Neuronal stem cell (in vitro differentiated cells): ENCODE data around the gene AUP1.
A peak's percentile ranks its signal among the peaks of the same experiment; 100 is the strongest.

Experiments used
- DNase-seq: peaks from one replicate; pipeline ENCODE4 v3.0.0-alpha.2; 2013; ENCODE audit warnings: low spot score
- H2AFZ ChIP-seq: one replicate; pipeline ENCODE4 v1.6.1; 2013; ENCODE audit warnings: mild to moderate bottlenecking, low read length, inconsistent platforms
- H2AK5ac ChIP-seq: 2 replicates; pipeline ENCODE4 v1.6.1; 2013; ENCODE audit warnings: low read depth, mild to moderate bottlenecking, inconsistent platforms, low read length, moderate library complexity, mixed read lengths
- H2BK120ac ChIP-seq: 2 replicates; pipeline ENCODE4 v1.6.1; 2013; ENCODE audit warnings: low read depth, mild to moderate bottlenecking, inconsistent platforms, low read length, moderate library complexity, mixed read lengths
- H2BK12ac ChIP-seq: one replicate; pipeline ENCODE4 v1.6.1; 2013; ENCODE audit warnings: low read length, inconsistent platforms
- H2BK15ac ChIP-seq: 2 replicates; pipeline ENCODE4 v1.6.1; 2013; ENCODE audit warnings: mild to moderate bottlenecking, low read length, inconsistent platforms, mixed read lengths
- H2BK5ac ChIP-seq: one replicate; pipeline ENCODE4 v1.6.1; 2013; ENCODE audit warnings: inconsistent platforms, mild to moderate bottlenecking, low read length, moderate library complexity
- H3K14ac ChIP-seq: one replicate; pipeline ENCODE4 v1.6.1; 2013; ENCODE audit warnings: low read length, inconsistent platforms
- H3K18ac ChIP-seq: 2 replicates; pipeline ENCODE4 v1.6.1; 2013; ENCODE audit warnings: low read length, inconsistent platforms
- H3K23ac ChIP-seq: 2 replicates; pipeline ENCODE4 v1.6.1; 2013; ENCODE audit warnings: low read depth, mild to moderate bottlenecking, mixed read lengths, low read length, inconsistent platforms; ENCODE audit not compliant: poor library complexity
- H3K27ac ChIP-seq: replicated peaks from 3 replicates; pipeline ENCODE4 v1.5.1; 2013; ENCODE audit warnings: low read length, inconsistent platforms
- H3K27me3 ChIP-seq, 3 experiments: 2 replicates each; pipeline ENCODE4 v1.6.1; 2013; ENCODE audit warnings: low read length in 3 of 3, mild to moderate bottlenecking in 2 of 3, inconsistent platforms in 1 of 3, low read depth in 1 of 3, mixed read lengths in 1 of 3, moderate library complexity in 1 of 3; ENCODE audit not compliant: control insufficient read depth in 3 of 3, insufficient read depth in 3 of 3
- H3K36me3 ChIP-seq, 2 donors: replicated peaks in 1 of 2; 2 replicates each; pipeline ENCODE4 v1.6.1; 2013; ENCODE audit warnings: low read length in 2 of 2; ENCODE audit not compliant: control insufficient read depth in 2 of 2, insufficient read depth in 2 of 2
- H3K4ac ChIP-seq: 2 replicates; pipeline ENCODE4 v1.6.1; 2013; ENCODE audit warnings: inconsistent platforms, mild to moderate bottlenecking, low read length, moderate library complexity
- H3K4me1 ChIP-seq, 2 donors: 1 replicate in 1 of 2; 2 replicates in 1 of 2; pipeline ENCODE4 v1.6.1; 2013; ENCODE audit warnings: low read length in 2 of 2, low read depth in 1 of 2; ENCODE audit not compliant: control insufficient read depth in 2 of 2, insufficient read depth in 1 of 2
- H3K4me2 ChIP-seq: one replicate; pipeline ENCODE4 v1.6.1; 2013; ENCODE audit warnings: mild to moderate bottlenecking, low read length, inconsistent platforms; ENCODE audit not compliant: insufficient read depth, poor library complexity, severe bottlenecking
- H3K4me3 ChIP-seq, 2 donors: 2 replicates each; pipeline ENCODE4 v1.5.1; 2013; ENCODE audit warnings: low read length in 2 of 2, mild to moderate bottlenecking in 2 of 2, inconsistent platforms in 1 of 2, moderate library complexity in 1 of 2
- H3K79me1 ChIP-seq: one replicate; pipeline ENCODE4 v1.6.1; 2013; ENCODE audit warnings: low read depth, mild to moderate bottlenecking, inconsistent platforms, low read length, moderate library complexity
- H3K9ac ChIP-seq: one replicate; pipeline ENCODE4 v1.6.1; 2013; ENCODE audit warnings: mild to moderate bottlenecking, low read depth, low read length, inconsistent platforms; ENCODE audit not compliant: poor library complexity
- H3K9me3 ChIP-seq, 2 donors: replicated peaks in 1 of 2; 2 replicates each; pipeline versions ENCODE3 to v1.6.1; 2013; ENCODE audit warnings: low read length in 2 of 2, mild to moderate bottlenecking in 2 of 2, inconsistent platforms in 1 of 2, low read depth in 1 of 2, mixed read lengths in 1 of 2, moderate library complexity in 1 of 2; ENCODE audit not compliant: control insufficient read depth in 2 of 2, insufficient read depth in 1 of 2
- H4K8ac ChIP-seq: one replicate; pipeline ENCODE4 v1.6.1; 2013; ENCODE audit warnings: low read depth, mild to moderate bottlenecking, inconsistent platforms, low read length, moderate library complexity
- H4K91ac ChIP-seq: one replicate; pipeline ENCODE4 v1.6.1; 2013; ENCODE audit warnings: low read length, low read depth, mild to moderate bottlenecking, inconsistent platforms; ENCODE audit not compliant: poor library complexity
- WGBS, 2 donors: extraction: QIAGEN DNeasy Blood & Tissue Kit; methylation state at CpG; one replicate each; pipeline ENCODE4 v1.1.7; 2013; ENCODE audit warnings: missing lambda C conversion rate in 2 of 2, mixed read lengths in 1 of 2; ENCODE audit not compliant: insufficient read length in 2 of 2, insufficient replicate concordance in 1 of 2; ENCODE audit errors: extremely low coverage in 2 of 2; 5-methylcytosine and 5-hydroxymethylcytosine counted together

The AUP1 gene

DNA sequence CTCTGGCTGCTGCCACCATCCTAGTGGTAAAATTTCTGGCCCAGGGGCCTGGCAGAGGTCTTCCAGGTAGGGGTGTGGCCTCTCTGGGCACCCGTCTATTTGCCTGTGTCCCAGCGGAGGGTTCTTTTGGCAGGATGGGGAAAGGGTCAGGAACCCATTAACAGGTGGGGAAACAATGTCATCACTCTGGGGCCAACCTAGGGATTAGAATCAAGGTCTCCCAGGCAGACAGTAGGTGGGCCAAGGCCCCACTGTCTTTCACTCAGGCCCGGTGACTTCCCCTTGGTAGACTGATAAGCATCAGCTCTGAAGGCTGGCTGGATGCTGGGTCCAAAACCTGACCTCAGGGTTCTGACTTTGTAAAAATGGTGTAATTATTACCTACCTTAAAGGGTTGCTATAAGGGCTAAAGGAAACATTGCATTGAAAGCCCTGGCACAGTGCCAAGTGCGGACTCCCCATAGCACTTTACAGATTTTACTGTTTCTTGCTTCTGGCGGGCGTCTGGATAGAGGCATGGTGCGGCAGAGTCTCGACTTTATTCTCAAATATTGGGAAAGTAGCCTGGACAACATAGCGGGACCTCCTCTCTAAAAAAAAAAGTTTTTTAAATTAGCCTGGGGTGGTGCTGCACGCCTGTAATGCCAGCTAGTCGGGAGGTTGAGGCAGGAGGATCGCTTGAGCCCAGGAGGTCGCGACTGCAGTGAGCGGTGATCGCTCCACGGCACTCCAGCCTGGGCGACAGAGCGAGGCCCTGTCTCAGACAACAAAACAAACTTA is 32.3 kb downstream of the AUP1 start:
- H2BK15ac ChIP-seq = no peak overlapping the region
- peaks cover 15 to 16% of the 10 kb centered on the region in 2 donors for H3K4me1 ChIP-seq
- H2BK5ac ChIP-seq = no peak overlapping the region
- no peak overlapping the region for H2AK5ac ChIP-seq
- H3K4me3 ChIP-seq = peak overlapping the region; percentile 41 to 74
- peaks cover 13 to 24% of the 10 kb centered on the region in 2 donors for H3K36me3 ChIP-seq
- H3K79me1 ChIP-seq = no peaks in the 10 kb centered on the region
- H3K4ac ChIP-seq = no peak overlapping the region
- H3K14ac ChIP-seq = no peak overlapping the region
- H2BK12ac ChIP-seq = no peak overlapping the region
- H2BK120ac ChIP-seq = no peak overlapping the region
- WGBS, 2 donors = no CpG with 5 or more reads among the region's 19 CpGs
- no peak overlapping the region for H3K27ac ChIP-seq
- H3K23ac ChIP-seq = no peak overlapping the region
- no peaks in the 10 kb centered on the region for H3K9me3 ChIP-seq
- H3K9ac ChIP-seq = no peak overlapping the region
- H3K27me3 ChIP-seq = peaks cover 45 to 67% (median 62%) of the 10 kb centered on the region in 3 experiments
- H3K18ac ChIP-seq = no peak overlapping the region
- H4K8ac ChIP-seq = no peak overlapping the region
- peak overlapping the region; percentile 82 for H3K4me2 ChIP-seq
- H4K91ac ChIP-seq = no peak overlapping the region
- DNase-seq = no peak
- H2AFZ ChIP-seq = peak overlapping the region; percentile 85

GRCh38 chr2:74495440-74495839 is 34.1 kb downstream of the AUP1 start:
- Histone ChIP-seq H4K91ac (no peak overlapping the region), H3K4me2 (no peak overlapping the region), H2BK15ac (no peak overlapping the region), H2AK5ac (no peak overlapping the region), H3K79me1 (no peaks in the 10 kb centered on the region), H3K23ac (no peak overlapping the region), H2BK5ac (no peak overlapping the region), H3K27ac (no peak overlapping the region), H3K27me3 (peaks cover 30 to 50% (median 44%) of the 10 kb centered on the region in 3 experiments), H2AFZ (no peak overlapping the region), H3K36me3 (peaks cover 29 to 41% of the 10 kb centered on the region in 2 donors), H4K8ac (no peak overlapping the region), H3K4me1 (peaks cover 13 to 15% of the 10 kb centered on the region in 2 donors), H3K14ac (no peak overlapping the region), H3K18ac (no peak overlapping the region), H3K4ac (no peak overlapping the region), H2BK120ac (no peak overlapping the region), H3K4me3 (no peak overlapping the region), H2BK12ac (no peak overlapping the region), H3K9me3 (no peaks in the 10 kb centered on the region), H3K9ac (no peak overlapping the region)
- WGBS, 2 donors = no CpG with 5 or more reads among the region's 1 CpG
- DNase-seq = no peak

- Histone ChIP-seq H2AFZ (no peak overlapping the region), H3K9ac (no peak overlapping the region), H3K23ac (no peak overlapping the region), H2AK5ac (no peak overlapping the region), H3K79me1 (no peaks in the 10 kb centered on the region), H3K18ac (no peak overlapping the region), H3K36me3 (peaks cover 30 to 46% of the 10 kb centered on the region in 2 donors), H3K4me1 (peaks cover 8 to 9% of the 10 kb centered on the region in 2 donors), H2BK15ac (no peak overlapping the region), H3K4me3 (no peak overlapping the region), H2BK120ac (no peak overlapping the region), H2BK12ac (no peak overlapping the region), H4K8ac (no peak overlapping the region), H3K4me2 (no peak overlapping the region), H4K91ac (no peak overlapping the region), H3K27me3 (peaks cover 13 to 31% (median 25%) of the 10 kb centered on the region in 3 experiments), H3K4ac (no peak overlapping the region), H3K14ac (no peak overlapping the region), H3K9me3 (no peaks in the 10 kb centered on the region), H3K27ac (no peak overlapping the region), H2BK5ac (no peak overlapping the region)
- DNase-seq = no peak
- WGBS, 2 donors = no CpG with 5 or more reads among the region's 3 CpGs
These were observed 36.0 kb downstream of the AUP1 start for GRCh38 chr2:74493546-74493945.

DNA sequence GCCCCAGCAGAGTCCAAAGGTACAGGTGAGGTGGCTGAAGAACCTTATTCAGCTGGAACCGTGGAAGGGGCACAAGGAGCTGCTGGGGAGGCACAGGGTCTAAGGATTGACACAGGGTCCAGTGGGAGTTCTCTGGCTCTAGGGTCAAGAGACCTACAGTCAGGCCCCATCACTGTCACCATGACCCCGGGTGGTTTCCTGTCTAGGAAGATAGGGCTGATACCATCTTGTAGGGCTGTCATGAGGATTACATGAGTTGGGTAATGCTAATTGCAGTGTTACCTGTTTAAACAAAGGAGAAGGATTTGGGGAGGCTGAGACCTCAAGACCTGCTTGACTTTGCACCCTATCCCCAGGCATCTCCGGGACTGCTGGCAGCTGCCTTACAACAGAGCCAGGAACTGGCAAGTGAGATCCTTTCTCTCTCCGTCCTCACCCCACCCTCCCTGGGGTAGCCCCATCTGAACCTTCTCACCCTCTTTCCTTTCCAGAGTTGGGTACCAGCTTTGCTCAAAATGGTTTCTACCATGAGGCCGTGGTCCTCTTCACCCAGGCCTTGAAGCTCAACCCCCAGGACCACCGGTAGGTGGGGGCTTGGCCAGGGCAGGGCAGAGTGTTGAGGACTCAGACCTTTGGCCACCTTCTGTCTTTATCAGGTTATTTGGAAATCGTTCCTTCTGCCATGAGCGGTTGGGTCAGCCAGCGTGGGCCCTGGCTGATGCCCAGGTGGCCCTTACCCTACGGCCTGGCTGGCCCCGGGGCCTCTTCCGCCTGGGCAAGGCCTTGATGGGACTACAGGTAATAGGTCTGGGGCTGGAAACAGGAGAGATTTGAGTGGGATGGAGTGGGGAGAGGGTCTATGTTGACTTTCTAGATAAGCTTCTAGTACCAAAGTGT is 37.6 kb downstream of the AUP1 start:
- no peak overlapping the region for H2BK5ac ChIP-seq
- no peak overlapping the region for H2BK15ac ChIP-seq
- no CpG with 5 or more reads among the region's 12 CpGs for WGBS, 2 donors
- H4K8ac ChIP-seq = no peak overlapping the region
- no peak overlapping the region for H4K91ac ChIP-seq
- H2BK12ac ChIP-seq = no peak overlapping the region
- no peaks in the 10 kb centered on the region for H3K9me3 ChIP-seq
- no peaks in the 10 kb centered on the region for H3K4me1 ChIP-seq
- no peak overlapping the region for H3K4ac ChIP-seq
- H2BK120ac ChIP-seq = no peak overlapping the region
- no peak overlapping the region for H3K18ac ChIP-seq
- peaks cover 31 to 50% of the 10 kb centered on the region in 2 donors for H3K36me3 ChIP-seq
- no peak overlapping the region for H2AK5ac ChIP-seq
- DNase-seq = no peak
- no peak overlapping the region for H2AFZ ChIP-seq
- H3K27ac ChIP-seq = no peak overlapping the region
- H3K4me2 ChIP-seq = no peak overlapping the region
- no peak overlapping the region for H3K4me3 ChIP-seq
- no peaks in the 10 kb centered on the region for H3K79me1 ChIP-seq
- no peak overlapping the region for H3K14ac ChIP-seq
- no peak overlapping the region for H3K9ac ChIP-seq
- peaks cover under 1 to 15% (median 9%) of the 10 kb centered on the region in 3 experiments for H3K27me3 ChIP-seq
- no peak overlapping the region for H3K23ac ChIP-seq
